ENCODE measurements around the gene SH2D7. TPM values are rescaled to one million over a fixed set of nuclear protein-coding genes. Genes with fewer than 3 reads are reported as not detected.

The SH2D7 gene
- total RNA-seq, 1 experiment from 2014 or later = not detected

DNA sequence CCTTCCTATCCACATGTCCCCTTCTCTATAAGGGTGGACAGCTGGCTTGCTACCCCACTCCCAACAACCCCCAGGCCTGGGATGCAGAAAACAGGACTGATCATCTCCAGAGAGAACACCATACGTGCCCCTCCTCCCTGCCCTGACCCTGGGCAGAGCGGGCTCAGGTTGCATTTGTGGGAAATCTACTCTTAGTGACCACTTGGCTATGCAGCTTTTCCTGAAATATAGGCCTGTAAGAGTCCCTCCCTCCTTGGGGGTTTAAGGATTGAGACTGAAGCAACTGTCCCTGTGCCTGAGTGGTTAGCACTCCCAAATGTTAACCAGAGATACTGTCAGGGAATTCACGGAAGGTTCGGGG lies 11.7 kb downstream of the SH2D7 start:
- Histone ChIP-seq H3K9ac (ENCODE audit: extremely low read depth, insufficient read length, low read length) (no peak overlapping the region), H2BK15ac (ENCODE audit: low read depth, low read length) (no peak overlapping the region), H3K4ac (ENCODE audit: low read depth, low read length) (no peak overlapping the region), H3K79me2 (ENCODE audit: insufficient read depth, low read length) (no peaks in the 10 kb centered on the region), H4K20me1 (ENCODE audit: control insufficient read depth, insufficient read depth, insufficient read length) (no peaks in the 10 kb centered on the region), H3K4me2 (ENCODE audit: insufficient read depth, insufficient read length, low read length) (no peak overlapping the region), H3T11ph (ENCODE audit: low read length) (no peak overlapping the region), H3K4me1 (ENCODE audit: insufficient read depth, low read length) (no peaks in the 10 kb centered on the region), H4K5ac (ENCODE audit: insufficient read length, low read depth, low read length) (no peak overlapping the region), H2BK12ac (ENCODE audit: insufficient read length, low read depth, low read length) (no peak overlapping the region), H3K18ac (ENCODE audit: insufficient read length, low read depth, low read length) (no peak overlapping the region), H3K27ac (ENCODE audit: insufficient read length, low read depth, low read length) (no peak overlapping the region), H3K79me1 (ENCODE audit: insufficient read depth, low read depth, low read length, poor library complexity, severe bottlenecking) (no peaks in the 10 kb centered on the region), H2AFZ (ENCODE audit: low read length) (no peak overlapping the region), H2BK20ac (ENCODE audit: low read depth, low read length, poor library complexity, severe bottlenecking) (no peak overlapping the region), H3K23ac (ENCODE audit: insufficient read length, low read depth, low read length) (no peak overlapping the region), H2AK5ac (ENCODE audit: insufficient read length, low read length) (no peak overlapping the region), H3K27me3 (ENCODE audit: insufficient read depth, low read length) (no peaks in the 10 kb centered on the region), H4K91ac (ENCODE audit: insufficient read length, low read depth, low read length) (no peak overlapping the region), H3K23me2 (ENCODE audit: insufficient read length, low read depth, low read length, poor library complexity, severe bottlenecking) (no peaks in the 10 kb centered on the region), H2BK120ac (ENCODE audit: low read depth, low read length, poor library complexity, severe bottlenecking) (no peak overlapping the region), H3K14ac (ENCODE audit: insufficient read depth, low read length) (no peak overlapping the region), H2BK5ac (ENCODE audit: insufficient read length, low read length) (no peak overlapping the region), H3K56ac (ENCODE audit: insufficient read length, low read depth, low read length) (no peak overlapping the region), H4K8ac (replicated peaks; ENCODE audit: insufficient read length, low read depth, low read length) (no peak overlapping the region), H3K9me3 (ENCODE audit: control insufficient read depth, low read depth, low read length) (no peaks in the 10 kb centered on the region)
- H3K9me3 Mint-ChIP-seq = no peaks in the 10 kb centered on the region
- peaks cover 4 to 14% (median 7%) of the 10 kb centered on the region in 3 experiments; a peak in 5 of 7 replicates for H3K36me3 Mint-ChIP-seq (ENCODE audit: insufficient read depth in 1 of 3, low read depth in 3 of 3)
- H3K27ac Mint-ChIP-seq = no peak overlapping the region
- H3K4me1 Mint-ChIP-seq = peaks cover 0 to 5% of the 10 kb centered on the region in 2 experiments; a peak in 2 of 4 replicates
- peaks cover 3% of the 10 kb centered on the region; the same call in 1 of the 2 replicates for H3K27me3 Mint-ChIP-seq (ENCODE audit: low read depth)
- no peak overlapping the region for H3K4me3 Mint-ChIP-seq
- no CpG with 5 or more reads among the region's 4 CpGs for WGBS (ENCODE audit: extremely low coverage, insufficient read length, low lambda C conversion rate)
- TF ChIP-seq, protein P1, sequence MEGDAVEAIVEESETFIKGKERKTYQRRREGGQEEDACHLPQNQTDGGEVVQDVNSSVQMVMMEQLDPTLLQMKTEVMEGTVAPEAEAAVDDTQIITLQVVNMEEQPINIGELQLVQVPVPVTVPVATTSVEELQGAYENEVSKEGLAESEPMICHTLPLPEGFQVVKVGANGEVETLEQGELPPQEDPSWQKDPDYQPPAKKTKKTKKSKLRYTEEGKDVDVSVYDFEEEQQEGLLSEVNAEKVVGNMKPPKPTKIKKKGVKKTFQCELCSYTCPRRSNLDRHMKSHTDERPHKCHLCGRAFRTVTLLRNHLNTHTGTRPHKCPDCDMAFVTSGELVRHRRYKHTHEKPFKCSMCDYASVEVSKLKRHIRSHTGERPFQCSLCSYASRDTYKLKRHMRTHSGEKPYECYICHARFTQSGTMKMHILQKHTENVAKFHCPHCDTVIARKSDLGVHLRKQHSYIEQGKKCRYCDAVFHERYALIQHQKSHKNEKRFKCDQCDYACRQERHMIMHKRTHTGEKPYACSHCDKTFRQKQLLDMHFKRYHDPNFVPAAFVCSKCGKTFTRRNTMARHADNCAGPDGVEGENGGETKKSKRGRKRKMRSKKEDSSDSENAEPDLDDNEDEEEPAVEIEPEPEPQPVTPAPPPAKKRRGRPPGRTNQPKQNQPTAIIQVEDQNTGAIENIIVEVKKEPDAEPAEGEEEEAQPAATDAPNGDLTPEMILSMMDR (conservative IDR thresholded peaks at IDR 0.05) = no peak
- no peak for DNase-seq
